ENCODE data around the gene TP53RK.
"Not testable (repeated sequence)": the region's sequence is repeated elsewhere in the genome, so short reads cannot be mapped to it uniquely, and the experiment has no call there.

The TP53RK gene

DNA sequence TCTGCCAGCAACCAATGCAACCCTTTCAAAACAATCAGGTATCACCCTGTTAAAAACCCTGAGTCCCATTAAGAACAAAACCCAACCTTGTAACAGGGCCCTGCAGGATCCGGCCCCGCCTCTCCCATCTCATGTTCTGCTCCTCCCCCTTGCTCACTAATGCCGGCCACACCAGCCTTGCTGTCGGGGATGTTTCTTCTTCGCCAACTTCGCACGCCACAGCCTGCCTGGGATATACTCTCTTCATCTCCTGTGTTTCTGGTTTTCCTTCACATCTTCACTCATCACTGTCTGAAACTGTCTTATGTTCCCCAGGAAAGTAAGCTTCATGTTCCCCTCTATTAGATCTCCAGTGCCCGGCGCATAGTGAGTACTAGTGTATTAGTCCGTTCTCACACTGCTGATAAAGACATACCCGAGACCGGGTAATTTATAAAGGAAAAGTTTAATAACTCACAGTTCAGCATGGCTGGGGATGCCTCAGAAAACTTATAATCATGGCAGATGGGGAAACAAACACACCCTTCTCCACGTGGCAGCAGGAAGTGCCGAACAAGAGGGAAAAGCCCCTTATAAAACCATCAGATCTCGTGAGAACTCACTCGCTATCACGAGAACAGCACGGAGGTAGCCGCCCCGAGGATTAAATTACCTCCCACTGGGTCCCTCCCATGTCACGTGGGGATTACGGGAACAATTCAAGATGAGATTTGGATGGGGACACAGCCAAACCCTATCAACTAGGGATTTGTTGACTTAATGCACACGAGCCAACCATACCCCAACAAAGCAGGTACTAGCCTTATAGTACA lies 5.1 kb downstream of the TP53RK start:
- TF ChIP-seq Cebpa-rat (IDR thresholded peaks at IDR 0.05) = no peak
- H3K4me1 ChIP-seq = peaks cover 53% of the 10 kb centered on the region
- no peak overlapping the region for H3K27ac ChIP-seq
- no peak overlapping the region for H3K4me2 ChIP-seq
- no peak overlapping the region for H3K9ac ChIP-seq
- H3K9me3 ChIP-seq = no peaks in the 10 kb centered on the region
- H3K36me3 ChIP-seq = peaks cover 58% of the 10 kb centered on the region
- peaks cover 99% of the 10 kb centered on the region for H4K20me1 ChIP-seq
- H3K4me3 ChIP-seq = no peak overlapping the region
- no peaks in the 10 kb centered on the region for H3K27me3 ChIP-seq

DNA sequence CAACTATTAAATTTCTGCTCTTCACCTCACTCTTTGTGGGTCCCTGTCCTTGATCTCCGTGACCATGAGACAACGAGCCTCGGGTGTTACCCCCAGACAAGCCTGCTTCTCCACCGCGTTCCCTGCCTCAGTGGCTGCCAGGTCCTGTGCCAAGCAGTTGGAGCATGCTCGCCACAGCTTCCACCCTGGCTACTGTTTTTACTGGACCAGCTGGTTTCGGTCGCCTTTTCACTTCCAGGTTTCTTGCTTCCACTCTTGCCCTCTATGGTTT lies 5.6 kb downstream of the TP53RK start:
- Histone ChIP-seq H3K9ac (no peak overlapping the region), H3K27ac (no peak overlapping the region), H3K9me3 (no peaks in the 10 kb centered on the region), H3K4me1 (peaks cover 53% of the 10 kb centered on the region), H3K36me3 (peaks cover 58% of the 10 kb centered on the region), H3K4me2 (no peak overlapping the region), H4K20me1 (peaks cover 94% of the 10 kb centered on the region), H3K4me3 (no peak overlapping the region), H3K27me3 (no peaks in the 10 kb centered on the region)
- TF ChIP-seq Cebpa-rat (IDR thresholded peaks at IDR 0.05) = no peak

DNA sequence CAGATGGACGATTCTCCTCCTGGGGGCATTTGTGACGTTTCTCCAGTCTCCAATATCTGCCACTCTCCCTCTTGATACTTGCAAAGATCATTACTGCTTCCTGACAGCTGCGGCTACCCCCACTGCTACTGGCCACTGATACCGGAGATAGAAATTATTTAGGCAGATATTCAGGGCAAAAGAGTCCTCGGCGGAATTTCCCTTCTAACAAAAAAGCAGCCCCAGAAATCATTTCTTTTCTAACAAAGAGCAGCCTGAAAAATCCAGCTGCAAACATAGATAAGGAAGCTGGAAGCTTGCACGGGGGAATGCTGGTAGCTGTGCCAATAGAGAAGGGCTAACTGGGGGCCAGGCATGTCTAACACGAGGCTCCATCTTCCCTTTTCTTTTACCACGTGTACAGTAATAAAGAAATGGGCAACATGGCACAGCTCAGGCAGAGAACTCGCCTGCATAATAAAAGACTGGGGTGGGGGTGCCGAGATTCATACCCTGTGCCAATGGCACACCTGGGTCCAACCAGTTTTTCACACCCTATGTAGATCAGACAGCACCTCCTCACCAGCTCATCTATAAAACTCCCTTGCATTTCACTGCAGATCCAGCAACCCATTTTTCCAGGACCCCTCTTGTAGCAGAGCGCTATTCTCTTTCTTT lies 6.1 kb downstream of the TP53RK start:
- Histone ChIP-seq H3K27me3 (no peaks in the 10 kb centered on the region), H3K4me2 (no peak overlapping the region), H3K36me3 (peaks cover 58% of the 10 kb centered on the region), H4K20me1 (peaks cover 89% of the 10 kb centered on the region), H3K27ac (no peak overlapping the region), H3K9ac (no peak overlapping the region), H3K4me3 (no peak overlapping the region), H3K9me3 (no peaks in the 10 kb centered on the region), H3K4me1 (peaks cover 52% of the 10 kb centered on the region)
- no peak for TF ChIP-seq Cebpa-rat (IDR thresholded peaks at IDR 0.05)

DNA sequence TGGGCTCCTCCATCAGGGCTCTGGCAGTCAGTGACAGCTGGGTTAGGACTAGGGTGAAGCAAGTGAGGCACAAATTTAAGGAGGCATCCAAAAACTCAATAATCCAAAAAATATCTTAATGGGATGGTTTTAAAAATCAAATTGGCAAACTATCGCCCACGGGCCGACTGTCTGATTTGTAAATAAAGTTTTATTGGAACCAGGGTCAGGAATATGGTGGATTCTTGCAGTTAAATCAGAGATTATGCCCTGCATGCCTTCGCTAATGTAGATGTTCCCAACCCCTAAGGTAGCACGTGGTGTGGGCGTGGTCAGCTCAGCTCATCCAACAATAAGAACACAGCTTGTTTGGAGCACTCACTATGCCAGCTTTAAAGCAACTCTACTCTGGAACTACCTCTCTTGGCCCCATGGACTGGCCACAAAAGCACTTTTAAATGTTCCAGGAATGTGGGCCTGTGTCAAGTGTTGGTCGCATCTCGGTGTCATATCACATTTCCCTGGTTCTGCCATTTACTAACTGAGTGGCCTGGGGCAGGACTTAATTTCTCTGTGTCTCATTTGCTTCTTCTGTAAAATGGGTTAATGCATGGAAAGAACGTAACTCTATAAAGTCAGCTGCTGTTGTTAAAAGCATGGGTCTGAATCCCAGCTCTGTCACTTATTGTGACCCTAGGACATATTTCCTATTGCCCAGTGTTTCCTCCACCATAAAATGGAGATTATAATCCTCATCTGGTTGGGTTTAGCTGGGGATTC lies 7.0 kb downstream of the TP53RK start:
- no peak overlapping the region for H3K27ac ChIP-seq
- peaks cover 43% of the 10 kb centered on the region for H3K4me1 ChIP-seq
- no peaks in the 10 kb centered on the region for H3K9me3 ChIP-seq
- H3K9ac ChIP-seq = no peak overlapping the region
- H4K20me1 ChIP-seq = peaks cover 89% of the 10 kb centered on the region
- H3K36me3 ChIP-seq = peaks cover 55% of the 10 kb centered on the region
- no peak overlapping the region for H3K4me3 ChIP-seq
- H3K4me2 ChIP-seq = no peak overlapping the region
- TF ChIP-seq Cebpa-rat (IDR thresholded peaks at IDR 0.05) = no peak
- no peaks in the 10 kb centered on the region for H3K27me3 ChIP-seq

DNA sequence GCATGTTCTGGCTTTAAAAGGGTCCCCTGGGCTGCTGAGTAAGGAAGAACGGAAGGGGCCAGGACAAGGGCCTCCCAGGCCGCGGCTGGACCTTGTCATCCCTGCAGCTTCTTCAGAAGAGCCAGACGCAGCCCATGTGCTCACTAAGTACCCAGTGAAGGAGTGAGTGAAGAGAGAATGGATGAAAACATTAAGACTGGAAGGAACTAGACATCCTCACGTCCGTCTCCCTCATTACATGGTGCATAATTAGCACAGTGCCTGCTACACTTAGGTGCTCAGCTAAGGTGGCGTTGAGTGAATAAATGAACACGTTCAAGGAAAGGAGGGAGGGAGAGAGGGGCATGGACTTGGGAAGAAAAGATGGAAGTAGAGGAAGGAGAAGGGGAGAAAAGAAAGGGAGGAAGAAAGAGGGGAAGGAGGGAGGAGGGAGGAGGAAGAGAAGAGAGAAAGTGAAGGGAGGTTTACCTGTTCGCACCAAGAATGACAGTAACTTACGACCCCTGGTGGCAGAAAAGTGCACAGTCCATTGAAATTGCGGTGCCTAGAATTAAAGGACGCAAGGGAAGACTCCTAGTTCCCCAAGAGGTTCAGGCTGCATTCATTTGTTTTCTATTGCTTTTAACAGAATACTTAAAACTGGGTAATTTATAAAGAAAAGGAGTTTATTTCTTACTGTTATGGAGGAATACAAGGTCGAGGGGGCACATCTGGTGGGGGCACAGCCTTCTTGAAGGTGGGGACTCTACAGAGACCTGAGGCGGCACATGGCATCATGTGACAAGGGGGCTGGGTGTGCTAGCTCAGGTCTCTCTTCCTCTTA lies 8.0 kb downstream of the TP53RK start:
- no peaks in the 10 kb centered on the region for H3K27me3 ChIP-seq

DNA sequence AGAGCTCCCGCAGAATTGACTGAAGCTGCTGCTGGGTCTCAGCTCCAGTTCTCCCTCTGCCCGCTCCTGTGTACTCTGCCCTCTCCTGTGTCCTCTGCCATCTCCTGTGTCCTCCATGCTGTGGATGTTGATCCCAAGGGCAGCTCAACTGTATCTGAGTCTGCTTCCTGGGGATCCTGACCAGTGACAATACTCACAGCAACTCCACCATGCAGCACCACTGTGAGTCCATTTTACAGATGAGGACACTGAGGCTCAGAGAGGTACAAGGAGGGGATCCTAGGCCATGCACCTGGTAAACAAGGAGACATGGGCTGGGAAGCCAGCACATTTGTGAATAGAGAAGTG lies 8.6 kb downstream of the TP53RK start:
- H3K4me2 ChIP-seq = no peak overlapping the region
- H3K36me3 ChIP-seq = peaks cover 39% of the 10 kb centered on the region
- TF ChIP-seq Cebpa-rat (IDR thresholded peaks at IDR 0.05) = no peak
- peaks cover 75% of the 10 kb centered on the region for H4K20me1 ChIP-seq
- no peak overlapping the region for H3K4me3 ChIP-seq
- H3K9me3 ChIP-seq = no peaks in the 10 kb centered on the region
- no peaks in the 10 kb centered on the region for H3K27me3 ChIP-seq
- peaks cover 31% of the 10 kb centered on the region for H3K4me1 ChIP-seq
- no peak overlapping the region for H3K27ac ChIP-seq
- no peak overlapping the region for H3K9ac ChIP-seq

More for the DNA sequence above, 8.0 kb downstream of the TP53RK start:
- Histone ChIP-seq H3K36me3 (peaks cover 45% of the 10 kb centered on the region), H3K4me1 (peaks cover 33% of the 10 kb centered on the region), H3K27ac (no peak overlapping the region), H3K4me2 (no peak overlapping the region), H3K9ac (no peak overlapping the region), H3K9me3 (no peaks in the 10 kb centered on the region), H3K4me3 (no peak overlapping the region), H4K20me1 (peaks cover 80% of the 10 kb centered on the region)
- no peak for TF ChIP-seq Cebpa-rat (IDR thresholded peaks at IDR 0.05)

DNA sequence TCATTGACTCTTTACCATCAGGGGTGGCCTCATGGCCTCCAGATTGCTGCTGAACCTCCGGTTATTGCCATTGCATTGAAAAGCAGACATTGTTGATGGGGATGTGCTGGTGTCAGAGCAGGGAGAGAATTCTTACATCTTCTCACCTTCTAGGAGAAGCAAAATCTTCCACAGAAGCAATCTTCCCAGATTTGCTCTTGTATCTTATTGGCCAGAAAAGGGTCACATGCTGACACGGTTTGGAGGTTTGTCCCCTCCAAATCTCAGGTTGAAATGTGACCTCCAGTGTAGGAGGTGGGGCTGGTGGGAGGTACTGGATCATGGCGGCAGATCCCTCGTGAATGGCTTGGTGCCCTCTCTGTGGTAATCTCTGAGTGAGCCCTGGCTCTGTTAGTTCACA lies 10.7 kb downstream of the TP53RK start:
- Histone ChIP-seq H3K36me3 (peaks cover 18% of the 10 kb centered on the region), H3K9ac (no peak overlapping the region), H3K4me1 (peaks cover 30% of the 10 kb centered on the region), H3K27ac (no peak overlapping the region), H3K4me3 (no peak overlapping the region), H3K4me2 (no peak overlapping the region), H4K20me1 (peaks cover 64% of the 10 kb centered on the region), H3K27me3 (no peaks in the 10 kb centered on the region), H3K9me3 (no peaks in the 10 kb centered on the region)
- no peak for TF ChIP-seq Cebpa-rat (IDR thresholded peaks at IDR 0.05)

DNA sequence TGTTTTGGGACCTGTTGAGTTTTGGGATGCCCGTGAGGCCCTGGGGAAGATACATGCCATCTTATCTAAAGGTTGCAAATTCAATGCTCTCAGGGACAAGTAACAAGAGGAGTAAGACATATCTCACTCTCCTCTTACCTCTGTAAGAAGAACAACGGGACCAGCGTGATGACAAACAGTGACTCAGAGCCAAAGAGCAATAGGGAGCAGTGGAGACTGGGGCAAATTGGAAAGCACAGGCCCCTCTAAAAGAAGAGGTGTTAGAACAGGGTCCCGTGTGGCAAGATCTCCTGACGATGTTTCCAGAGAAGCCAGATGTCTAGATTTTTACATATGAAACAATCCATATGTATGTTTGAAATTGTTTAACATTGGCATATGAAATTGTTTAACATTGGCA lies 11.6 kb downstream of the TP53RK start:
- H4K20me1 ChIP-seq = peaks cover 54% of the 10 kb centered on the region
- H3K9ac ChIP-seq = no peak overlapping the region
- H3K27me3 ChIP-seq = no peaks in the 10 kb centered on the region
- H3K4me2 ChIP-seq = no peak overlapping the region
- TF ChIP-seq Cebpa-rat (IDR thresholded peaks at IDR 0.05) = no peak
- no peak overlapping the region for H3K4me3 ChIP-seq
- peaks cover 27% of the 10 kb centered on the region for H3K4me1 ChIP-seq
- peaks cover 15% of the 10 kb centered on the region for H3K36me3 ChIP-seq
- no peaks in the 10 kb centered on the region for H3K9me3 ChIP-seq
- no peak overlapping the region for H3K27ac ChIP-seq

DNA sequence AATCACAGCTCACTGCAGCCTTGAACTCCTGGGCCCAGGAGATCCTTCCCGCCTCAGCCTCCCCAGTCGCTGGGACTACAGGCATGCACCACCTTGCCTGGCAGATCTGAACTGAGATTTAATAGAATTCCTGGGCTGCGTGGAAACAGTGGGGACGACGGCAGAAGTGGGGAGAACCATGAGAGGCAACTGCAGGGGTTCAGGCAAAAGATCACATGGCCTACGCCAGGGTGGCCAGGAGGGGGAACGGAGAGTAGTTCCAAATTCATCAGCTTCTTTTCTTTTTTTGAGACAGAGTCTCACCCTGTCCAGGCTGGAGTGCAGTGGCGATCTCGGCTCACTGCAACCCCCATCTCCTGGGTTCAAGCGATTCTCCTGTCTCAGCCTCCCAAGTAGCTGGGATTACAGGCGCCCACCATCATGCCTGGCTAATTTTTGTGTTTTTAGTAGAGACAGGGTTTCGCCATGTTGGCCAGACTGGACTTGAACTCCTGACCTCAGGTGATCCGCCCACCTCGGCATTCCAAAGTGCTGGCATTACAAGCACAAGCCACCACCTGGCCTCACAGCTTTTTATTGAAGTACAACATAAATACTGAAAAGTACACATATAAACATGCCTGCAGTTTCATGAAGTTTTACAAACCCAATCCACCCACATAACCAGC lies 12.5 kb downstream of the TP53RK start:
- H3K27me3 ChIP-seq, H3K4me2 ChIP-seq, H3K9me3 ChIP-seq, H3K4me3 ChIP-seq, H3K9ac ChIP-seq, H3K27ac ChIP-seq: not testable (repeated sequence)
- Histone ChIP-seq H3K36me3 (peaks cover 15% of the 10 kb centered on the region), H3K4me1 (peaks cover 25% of the 10 kb centered on the region), H4K20me1 (peaks cover 46% of the 10 kb centered on the region)

All from BLaER1 (cell line).